ENCODE results near the gene TRPM5.

Gene TRPM5

GRCh38 chr11:2413742-2414579 lies 30.4 kb downstream of the TRPM5 start:
- H3K36me3 ChIP-seq (ENCODE audit: control insufficient read depth, insufficient read depth, low read length): no peaks in the 10 kb centered on the region
- no peaks in the 10 kb centered on the region for H3K27me3 ChIP-seq (ENCODE audit: control insufficient read depth, insufficient read depth, low read length, poor library complexity, severe bottlenecking)
- no peaks in the 10 kb centered on the region for H3K9me3 ChIP-seq (ENCODE audit: control insufficient read depth, low read length)
- no peaks in the 10 kb centered on the region for H3K4me1 ChIP-seq (ENCODE audit: control insufficient read depth, insufficient read depth, low read length)
- no peak overlapping the region for H3K4me3 ChIP-seq (ENCODE audit: insufficient read depth, low read depth, low read length)
- H3K27ac ChIP-seq (ENCODE audit: insufficient read depth, low read depth, low read length, poor library complexity, severe bottlenecking): no peak overlapping the region
- 91 to 92% methylated on average over 43 of the region's 43 CpGs for WGBS, 2 experiments

GRCh38 chr11:2412323-2412722 lies 32.0 kb downstream of the TRPM5 start:
- Histone ChIP-seq H3K27me3 (ENCODE audit: control insufficient read depth, insufficient read depth, low read length, poor library complexity, severe bottlenecking) (no peaks in the 10 kb centered on the region), H3K4me1 (ENCODE audit: control insufficient read depth, insufficient read depth, low read length) (no peaks in the 10 kb centered on the region), H3K4me3 (ENCODE audit: insufficient read depth, low read depth, low read length) (no peak overlapping the region), H3K27ac (ENCODE audit: insufficient read depth, low read depth, low read length, poor library complexity, severe bottlenecking) (no peak overlapping the region), H3K36me3 (ENCODE audit: control insufficient read depth, insufficient read depth, low read length) (no peaks in the 10 kb centered on the region), H3K9me3 (ENCODE audit: control insufficient read depth, low read length) (no peaks in the 10 kb centered on the region)
- WGBS, 2 experiments: 92 to 93% methylated on average over 6 of the region's 6 CpGs

GRCh38 chr11:2411446-2412305 lies 32.6 kb downstream of the TRPM5 start:
- H3K9me3 ChIP-seq (ENCODE audit: control insufficient read depth, low read length): no peaks in the 10 kb centered on the region
- 93 to 94% methylated on average over 30 of the region's 30 CpGs for WGBS, 2 experiments
- H3K4me1 ChIP-seq (ENCODE audit: control insufficient read depth, insufficient read depth, low read length): no peaks in the 10 kb centered on the region
- H3K4me3 ChIP-seq (ENCODE audit: insufficient read depth, low read depth, low read length): no peak overlapping the region
- no peaks in the 10 kb centered on the region for H3K36me3 ChIP-seq (ENCODE audit: control insufficient read depth, insufficient read depth, low read length)
- H3K27ac ChIP-seq (ENCODE audit: insufficient read depth, low read depth, low read length, poor library complexity, severe bottlenecking): no peak overlapping the region
- no peaks in the 10 kb centered on the region for H3K27me3 ChIP-seq (ENCODE audit: control insufficient read depth, insufficient read depth, low read length, poor library complexity, severe bottlenecking)

- Histone ChIP-seq H3K27ac (ENCODE audit: insufficient read depth, low read depth, low read length, poor library complexity, severe bottlenecking) (no peak overlapping the region), H3K36me3 (ENCODE audit: control insufficient read depth, insufficient read depth, low read length) (no peaks in the 10 kb centered on the region), H3K27me3 (ENCODE audit: control insufficient read depth, insufficient read depth, low read length, poor library complexity, severe bottlenecking) (no peaks in the 10 kb centered on the region), H3K4me1 (ENCODE audit: control insufficient read depth, insufficient read depth, low read length) (no peaks in the 10 kb centered on the region), H3K9me3 (ENCODE audit: control insufficient read depth, low read length) (no peaks in the 10 kb centered on the region), H3K4me3 (ENCODE audit: insufficient read depth, low read depth, low read length) (no peak overlapping the region)
- 91 to 92% methylated on average over 9 of the region's 9 CpGs for WGBS, 2 experiments
Measured at GRCh38 chr11:2410616-2411015, 33.7 kb downstream of the TRPM5 start.

GRCh38 chr11:2409611-2410468 lies 34.5 kb downstream of the TRPM5 start:
- no peak overlapping the region for H3K27ac ChIP-seq (ENCODE audit: insufficient read depth, low read depth, low read length, poor library complexity, severe bottlenecking)

GRCh38 chr11:2409126-2409525 lies 35.2 kb downstream of the TRPM5 start:
- Histone ChIP-seq H3K9me3 (ENCODE audit: control insufficient read depth, low read length) (no peaks in the 10 kb centered on the region), H3K4me1 (ENCODE audit: control insufficient read depth, insufficient read depth, low read length) (no peaks in the 10 kb centered on the region), H3K27me3 (ENCODE audit: control insufficient read depth, insufficient read depth, low read length, poor library complexity, severe bottlenecking) (no peaks in the 10 kb centered on the region), H3K4me3 (ENCODE audit: insufficient read depth, low read depth, low read length) (no peak overlapping the region), H3K27ac (ENCODE audit: insufficient read depth, low read depth, low read length, poor library complexity, severe bottlenecking) (no peak overlapping the region), H3K36me3 (ENCODE audit: control insufficient read depth, insufficient read depth, low read length) (no peaks in the 10 kb centered on the region)
- WGBS, 2 experiments: 87 to 91% methylated on average over 16 of the region's 16 CpGs

More at GRCh38 chr11:2409611-2410468, 34.5 kb downstream of the TRPM5 start:
- Histone ChIP-seq H3K9me3 (ENCODE audit: control insufficient read depth, low read length) (no peaks in the 10 kb centered on the region), H3K4me3 (ENCODE audit: insufficient read depth, low read depth, low read length) (no peak overlapping the region), H3K36me3 (ENCODE audit: control insufficient read depth, insufficient read depth, low read length) (no peaks in the 10 kb centered on the region), H3K27me3 (ENCODE audit: control insufficient read depth, insufficient read depth, low read length, poor library complexity, severe bottlenecking) (no peaks in the 10 kb centered on the region), H3K4me1 (ENCODE audit: control insufficient read depth, insufficient read depth, low read length) (no peaks in the 10 kb centered on the region)
- WGBS, 2 experiments: 87 to 89% methylated on average over 42 of the region's 42 CpGs

GRCh38 chr11:2408671-2409070 lies 35.6 kb downstream of the TRPM5 start:
- no peak overlapping the region for H3K4me3 ChIP-seq (ENCODE audit: insufficient read depth, low read depth, low read length)
- H3K27ac ChIP-seq (ENCODE audit: insufficient read depth, low read depth, low read length, poor library complexity, severe bottlenecking): no peak overlapping the region
- H3K36me3 ChIP-seq (ENCODE audit: control insufficient read depth, insufficient read depth, low read length): peaks cover under 1% of the 10 kb centered on the region
- no peaks in the 10 kb centered on the region for H3K27me3 ChIP-seq (ENCODE audit: control insufficient read depth, insufficient read depth, low read length, poor library complexity, severe bottlenecking)
- no peaks in the 10 kb centered on the region for H3K4me1 ChIP-seq (ENCODE audit: control insufficient read depth, insufficient read depth, low read length)
- 92% methylated on average over 11 of the region's 11 CpGs for WGBS, 2 experiments
- no peaks in the 10 kb centered on the region for H3K9me3 ChIP-seq (ENCODE audit: control insufficient read depth, low read length)

GRCh38 chr11:2406878-2407410 lies 37.4 kb downstream of the TRPM5 start:
- Histone ChIP-seq H3K27ac (ENCODE audit: insufficient read depth, low read depth, low read length, poor library complexity, severe bottlenecking) (no peak overlapping the region), H3K27me3 (ENCODE audit: control insufficient read depth, insufficient read depth, low read length, poor library complexity, severe bottlenecking) (no peaks in the 10 kb centered on the region), H3K4me1 (ENCODE audit: control insufficient read depth, insufficient read depth, low read length) (peaks cover under 1% of the 10 kb centered on the region), H3K4me3 (ENCODE audit: insufficient read depth, low read depth, low read length) (no peak overlapping the region), H3K9me3 (ENCODE audit: control insufficient read depth, low read length) (no peaks in the 10 kb centered on the region), H3K36me3 (ENCODE audit: control insufficient read depth, insufficient read depth, low read length) (peaks cover 14% of the 10 kb centered on the region)
- WGBS, 2 experiments: 87 to 89% methylated on average over 24 of the region's 24 CpGs

- H3K4me1 ChIP-seq (ENCODE audit: control insufficient read depth, insufficient read depth, low read length): peaks cover 5% of the 10 kb centered on the region
- no peak overlapping the region for H3K4me3 ChIP-seq (ENCODE audit: insufficient read depth, low read depth, low read length)
- peaks cover 14% of the 10 kb centered on the region for H3K36me3 ChIP-seq (ENCODE audit: control insufficient read depth, insufficient read depth, low read length)
- 90 to 91% methylated on average over 14 of the region's 14 CpGs for WGBS, 2 experiments
- H3K27me3 ChIP-seq (ENCODE audit: control insufficient read depth, insufficient read depth, low read length, poor library complexity, severe bottlenecking): no peaks in the 10 kb centered on the region
- no peak overlapping the region for H3K27ac ChIP-seq (ENCODE audit: insufficient read depth, low read depth, low read length, poor library complexity, severe bottlenecking)
- no peaks in the 10 kb centered on the region for H3K9me3 ChIP-seq (ENCODE audit: control insufficient read depth, low read length)
Measured at GRCh38 chr11:2406451-2406850, 37.9 kb downstream of the TRPM5 start.

Measured in ectodermal cell (in vitro differentiated cells).